Activated CD8-positive, alpha-beta memory T cell treated with anti-CD3 and anti-CD28 coated beads, Interleukin-2, amount 50 U/mL, for 1 hour (primary cell): ENCODE results near the gene NUDT16L1.

ENCODE experiments used
- DNase-seq: peaks from one replicate; pipeline ENCODE4 v3.0.0-alpha.2; 2020; ENCODE audit errors: extremely low read depth

The NUDT16L1 gene

DNA sequence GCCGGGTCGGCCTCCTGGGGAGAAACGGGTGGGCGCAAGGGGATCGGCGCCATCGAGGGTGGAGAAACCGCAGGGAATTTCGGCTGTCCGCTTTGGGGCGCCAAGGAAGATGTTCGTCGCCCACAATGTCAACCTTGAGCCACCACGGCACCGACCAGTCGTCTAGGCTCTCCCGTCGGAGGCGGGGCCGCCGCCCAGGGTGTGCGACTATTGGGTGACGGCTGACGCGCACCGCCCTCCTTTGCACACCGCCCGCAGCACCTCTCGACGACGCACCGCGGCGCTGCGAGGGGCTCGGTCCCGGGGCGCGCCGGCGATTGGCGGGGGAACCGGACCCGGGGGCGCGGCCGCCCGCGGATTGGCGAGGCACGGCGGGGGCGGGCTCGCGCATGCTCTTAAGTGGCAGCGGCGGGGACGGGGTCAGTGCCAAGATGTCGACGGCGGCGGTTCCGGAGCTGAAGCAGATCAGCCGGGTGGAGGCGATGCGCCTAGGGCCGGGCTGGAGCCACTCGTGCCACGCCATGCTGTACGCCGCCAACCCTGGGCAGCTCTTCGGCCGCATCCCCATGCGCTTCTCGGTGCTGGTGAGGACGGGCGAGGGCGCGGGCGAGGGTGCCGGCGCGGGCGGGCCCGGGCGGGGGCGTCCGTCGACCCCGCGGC is at the start of gene NUDT16L1:
Gene NUDT16L1 (plus strand): TSS at position 267 of the 660 bp plus-strand sequence. CDS start 165 bp downstream, at position 432.
- DNase-seq: peak; percentile 81

DNA sequence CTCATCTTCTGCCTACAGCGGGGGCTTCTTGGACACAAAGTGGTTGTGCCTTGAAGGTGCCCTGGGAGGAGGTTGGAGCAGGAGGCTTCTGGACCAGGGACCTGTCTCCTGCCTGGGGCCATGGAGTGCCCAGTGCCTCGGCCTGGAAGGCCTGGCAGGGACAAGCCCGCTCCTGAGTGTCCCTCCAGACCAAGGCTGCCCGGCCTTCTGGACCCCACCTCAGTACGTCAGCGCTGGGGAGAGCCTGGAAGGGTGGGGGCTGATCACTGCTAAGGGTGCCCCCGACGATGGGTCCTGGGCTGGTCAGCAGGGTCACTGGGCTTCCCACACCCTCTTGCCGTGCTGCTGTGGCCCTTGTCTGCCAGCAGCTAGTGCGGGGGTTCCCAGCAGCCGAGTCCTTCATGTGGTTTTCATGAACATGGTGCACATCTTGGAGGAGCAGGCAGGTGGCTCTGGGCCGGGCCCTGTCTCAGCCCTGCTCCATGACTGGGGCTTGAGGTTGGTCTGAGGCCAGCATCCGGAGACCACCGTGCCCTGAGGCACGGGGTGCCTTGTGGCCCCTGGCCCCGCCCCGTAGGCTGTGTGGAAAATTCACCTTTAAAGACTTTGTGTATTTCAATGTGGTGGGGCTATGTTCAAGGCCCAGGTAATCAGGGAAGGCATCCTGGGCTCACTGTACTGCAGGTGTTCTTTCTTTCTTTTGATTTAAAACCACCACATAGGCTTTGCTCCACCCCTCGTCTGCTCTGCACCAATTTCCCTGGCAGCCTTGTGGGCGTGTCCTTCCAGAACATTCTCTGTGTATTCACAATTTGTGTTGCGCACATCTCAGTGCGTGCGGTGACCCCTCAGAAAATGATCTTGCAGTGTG is 46.4 kb upstream of the NUDT16L1 start:
- no peak for DNase-seq

DNA sequence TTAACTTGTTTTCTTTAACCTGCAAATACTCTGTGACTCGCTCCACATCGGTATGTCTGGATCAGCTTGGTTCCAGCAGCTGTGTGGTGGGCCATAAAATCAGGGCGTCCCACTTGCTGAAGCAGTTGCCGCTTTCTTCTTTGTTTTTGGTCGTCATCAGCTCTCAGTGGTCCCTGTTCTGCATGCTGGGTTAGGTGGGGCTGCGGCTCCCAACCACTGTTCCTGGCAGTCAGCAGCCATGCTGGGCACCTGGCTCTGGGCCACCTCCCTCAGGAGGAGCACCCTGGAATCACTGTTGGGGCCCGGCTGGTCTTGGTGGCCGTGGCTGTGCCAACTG is 45.8 kb upstream of the NUDT16L1 start:
- no peak for DNase-seq

DNA sequence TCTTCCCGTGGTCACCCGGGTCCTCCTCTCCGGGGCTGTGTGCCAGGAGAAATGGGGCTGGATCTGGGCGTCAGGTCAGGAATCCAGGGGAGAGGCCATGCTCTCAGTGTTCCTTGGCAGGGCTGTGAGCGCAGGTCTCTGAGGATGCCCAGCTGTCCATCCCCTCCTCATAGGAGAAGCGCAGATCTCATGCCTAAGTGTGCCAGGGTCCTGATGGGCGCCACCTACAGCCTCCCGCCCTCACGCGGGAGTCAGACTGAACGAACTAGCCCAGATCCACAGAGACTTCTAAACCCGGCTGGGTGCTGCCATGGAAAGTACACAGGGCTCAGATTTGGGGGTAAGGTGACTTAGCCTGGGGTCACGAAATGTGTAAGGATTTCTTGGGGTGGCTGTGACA is 44.4 kb upstream of the NUDT16L1 start:
- DNase-seq: no peak

DNA sequence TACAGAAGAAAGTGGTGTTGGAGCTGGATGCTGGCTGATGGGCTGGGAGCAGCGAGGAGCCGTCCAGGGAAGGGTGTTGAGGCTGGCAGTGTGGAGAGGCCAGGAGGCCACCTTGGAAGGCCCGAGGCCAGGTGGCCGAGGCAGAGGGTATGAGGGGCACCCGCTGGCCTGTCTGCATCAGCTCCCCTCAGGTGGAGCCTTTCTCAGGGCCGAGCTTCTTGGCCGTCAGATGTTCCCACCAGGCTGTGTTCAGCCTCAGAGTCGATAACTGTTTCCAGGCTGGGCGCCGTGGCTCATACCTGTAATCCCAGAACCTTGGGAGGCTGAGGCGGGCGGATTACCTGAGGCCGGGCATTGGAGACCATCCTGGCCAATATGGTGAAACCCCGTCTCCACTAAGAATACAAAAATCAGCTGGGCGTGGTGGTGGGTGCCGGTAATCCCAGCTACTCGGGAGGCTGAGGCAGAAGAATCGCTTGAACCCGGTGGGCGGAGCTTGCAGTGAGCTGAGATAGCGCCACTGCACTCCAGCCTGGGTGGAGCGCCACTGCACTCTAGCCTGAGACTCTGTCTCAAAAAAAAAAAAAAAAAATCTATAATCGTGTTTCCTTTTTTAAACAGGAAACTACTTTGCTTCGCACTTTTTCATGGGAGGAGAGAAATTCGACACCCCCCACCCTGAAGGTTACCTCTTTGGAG is 43.5 kb upstream of the NUDT16L1 start:
- DNase-seq: no peak

DNA sequence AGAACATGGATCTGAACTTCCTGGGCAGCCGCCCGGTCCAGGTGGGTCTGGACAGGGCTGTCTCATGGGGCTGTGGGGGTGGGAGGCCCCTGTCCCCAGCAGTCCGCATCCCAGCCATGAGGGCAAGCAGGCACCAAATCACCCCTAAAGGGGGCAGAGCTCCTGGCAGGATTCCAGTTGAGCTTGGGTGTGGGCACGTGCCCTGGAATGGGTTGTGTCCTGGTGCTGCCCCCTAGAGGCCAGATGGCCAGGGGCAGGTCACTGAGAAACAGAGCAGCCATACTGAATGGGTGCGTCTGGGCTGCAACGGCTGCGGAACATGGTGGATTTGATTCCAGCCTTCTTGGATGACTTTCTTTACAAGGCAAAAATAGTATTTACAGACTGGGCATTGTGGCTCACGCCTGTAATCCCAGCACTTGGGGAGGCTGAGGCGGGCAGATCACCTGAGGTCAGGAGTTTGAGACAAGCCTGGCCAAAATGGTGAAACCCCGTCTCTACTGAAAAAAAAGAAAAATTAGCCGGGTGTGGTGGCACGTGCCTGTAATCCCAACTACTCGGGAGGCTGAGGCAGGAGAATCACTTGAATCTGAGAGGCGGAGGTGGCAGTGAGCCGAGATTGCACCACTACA is 42.8 kb upstream of the NUDT16L1 start:
- DNase-seq: peak; percentile 59

DNA sequence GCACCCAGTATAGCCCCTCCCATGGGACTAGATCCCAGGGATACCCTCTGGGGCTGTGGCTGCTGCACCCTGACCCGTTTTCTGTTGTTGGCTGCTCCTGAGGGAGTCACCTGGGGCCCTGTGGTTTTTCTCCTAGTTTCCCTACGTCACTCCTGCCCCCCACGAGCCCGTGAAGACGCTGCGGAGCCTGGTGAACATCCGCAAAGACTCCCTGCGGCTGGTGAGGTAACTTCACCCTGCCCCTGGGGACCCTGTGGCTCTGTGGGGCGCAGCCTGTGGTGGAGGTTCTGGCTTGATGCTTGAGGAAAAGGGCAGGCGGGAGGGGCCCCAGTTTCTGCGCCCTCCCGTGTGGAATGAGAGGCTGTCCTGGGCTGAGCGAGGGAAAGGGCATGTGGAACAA is 41.5 kb upstream of the NUDT16L1 start:
- no peak for DNase-seq

DNA sequence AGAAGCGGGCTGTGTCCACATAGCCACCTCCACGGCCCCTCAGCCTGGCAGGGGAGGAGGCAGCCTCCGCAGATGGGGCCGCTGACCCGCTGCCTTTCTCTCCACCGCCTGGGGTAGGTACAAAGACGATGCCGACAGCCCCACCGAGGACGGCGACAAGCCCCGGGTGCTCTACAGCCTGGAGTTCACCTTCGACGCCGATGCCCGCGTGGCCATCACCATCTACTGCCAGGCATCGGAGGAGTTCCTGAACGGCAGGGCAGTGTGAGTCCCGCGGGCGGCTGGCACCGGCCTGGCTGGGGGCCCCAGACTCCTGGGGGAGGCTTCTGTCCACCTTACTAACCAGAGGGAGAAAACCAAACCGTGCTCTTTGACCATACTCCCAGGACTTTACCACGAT is 40.8 kb upstream of the NUDT16L1 start:
- DNase-seq: no peak

DNA sequence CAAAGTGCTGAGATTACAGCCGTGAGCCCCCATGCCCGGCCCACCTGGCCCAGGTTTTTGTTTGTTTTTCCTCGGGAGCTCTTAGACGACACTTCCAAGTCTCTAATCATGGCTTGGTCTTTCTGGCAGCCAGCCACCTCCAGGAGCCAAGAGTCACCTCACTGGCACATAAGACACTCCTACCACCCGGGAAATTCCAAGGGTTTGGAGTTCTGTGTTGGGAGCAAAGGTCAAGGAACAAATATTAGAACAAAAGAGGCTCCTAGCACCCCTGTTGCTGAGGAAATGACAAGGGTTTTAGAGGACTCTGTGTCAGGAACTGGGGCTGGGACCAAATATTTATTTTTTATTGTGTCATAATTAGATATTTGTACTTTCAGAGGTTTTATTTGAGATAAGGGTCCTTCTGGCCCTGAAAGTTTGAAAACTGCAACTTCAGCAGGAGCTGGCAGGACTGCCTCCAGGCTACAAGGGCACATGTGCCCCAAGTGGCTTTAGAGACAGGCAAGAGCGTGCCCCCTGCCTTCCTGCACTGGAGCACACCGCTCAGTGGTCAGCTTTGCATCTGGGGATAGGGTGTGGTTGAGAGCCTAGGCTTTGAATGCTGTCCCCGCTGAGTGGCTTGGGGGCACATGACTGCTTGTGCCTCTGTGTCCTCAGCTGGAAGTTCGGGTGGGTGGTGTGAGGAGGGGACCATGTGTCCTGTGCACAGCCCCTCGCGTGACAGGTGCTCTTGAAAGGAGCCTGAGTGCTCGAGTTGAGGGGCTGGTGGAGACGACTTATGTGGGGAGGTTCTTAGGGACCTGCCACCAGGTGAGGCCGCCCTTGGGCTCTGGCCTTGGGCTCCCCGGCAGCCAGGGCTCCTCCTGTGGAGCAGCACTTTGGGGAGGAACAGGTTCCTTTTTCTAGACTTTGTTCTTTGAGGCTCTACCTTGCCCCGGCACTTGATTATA is 39.1 kb upstream of the NUDT16L1 start:
- no peak for DNase-seq

DNA sequence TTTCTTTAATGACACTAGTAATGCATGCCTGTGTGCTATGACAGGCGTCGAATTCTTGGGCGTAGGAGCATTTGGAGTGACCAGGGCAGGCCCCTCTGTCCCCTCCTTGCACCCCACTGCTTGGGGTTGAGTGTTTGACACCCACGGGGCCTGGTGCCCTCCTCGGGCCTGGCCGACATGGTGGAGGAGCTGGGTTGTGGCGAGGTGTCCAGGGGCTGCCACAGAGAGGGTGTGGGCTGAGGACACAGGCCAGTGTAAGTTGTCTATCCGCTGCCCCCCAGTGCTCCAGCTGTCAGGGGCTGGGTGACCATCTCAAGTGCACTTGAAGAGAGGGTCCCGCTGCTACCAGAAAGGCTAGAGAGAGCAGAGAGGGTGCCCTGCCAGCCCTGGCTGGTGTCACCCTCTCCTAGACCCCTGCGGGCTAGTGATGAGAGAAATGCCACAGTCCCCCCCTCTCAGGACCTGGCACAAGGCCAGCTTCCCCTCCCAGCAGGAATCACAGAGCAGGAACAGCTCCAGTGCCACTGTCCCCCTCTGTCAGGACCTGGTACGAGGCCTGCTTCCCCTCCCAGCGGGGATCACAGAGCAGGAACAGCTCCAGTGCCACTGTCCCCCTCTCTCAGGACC is 38.3 kb upstream of the NUDT16L1 start:
- DNase-seq: no peak

DNA sequence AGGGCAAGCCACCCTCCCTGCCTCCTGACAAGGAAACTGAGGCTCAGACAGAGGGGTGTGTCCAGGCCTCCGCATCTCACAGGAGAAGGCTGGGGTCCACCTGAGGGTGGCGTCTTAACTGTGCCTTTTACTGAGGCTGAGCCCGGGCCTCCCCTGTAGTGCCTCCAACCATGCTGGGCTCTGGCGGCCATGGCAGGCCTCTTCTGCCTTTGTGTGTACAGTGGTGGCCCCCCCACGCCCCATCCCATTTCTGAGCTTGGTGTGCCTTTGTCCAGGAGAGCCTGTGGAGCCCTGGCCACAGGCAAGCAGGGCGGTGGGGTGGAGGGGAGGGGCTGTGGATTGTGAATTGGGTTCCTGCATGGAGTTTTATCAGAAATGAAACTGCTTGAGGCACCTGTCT is 37.6 kb upstream of the NUDT16L1 start:
- DNase-seq: no peak

DNA sequence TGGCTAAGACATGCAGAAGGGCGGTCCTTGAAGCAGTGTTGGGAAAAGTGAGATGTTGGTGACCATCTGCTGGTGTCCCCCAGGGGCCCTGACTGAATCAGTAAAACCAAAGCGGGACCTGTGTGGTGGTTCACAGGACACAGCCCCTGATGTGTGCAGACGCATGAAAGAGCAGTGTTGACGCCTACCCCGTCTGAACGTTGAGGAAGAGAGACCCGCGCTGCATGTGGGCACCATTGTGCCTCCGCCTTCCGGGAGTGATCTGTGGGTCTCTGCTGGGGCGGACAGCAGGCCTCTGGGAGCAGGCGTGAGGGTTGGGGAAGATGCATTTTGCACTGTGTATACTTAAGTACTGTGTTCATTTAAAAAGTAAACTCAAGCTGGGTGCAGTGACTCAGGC is 37.1 kb upstream of the NUDT16L1 start:
- no peak for DNase-seq

DNA sequence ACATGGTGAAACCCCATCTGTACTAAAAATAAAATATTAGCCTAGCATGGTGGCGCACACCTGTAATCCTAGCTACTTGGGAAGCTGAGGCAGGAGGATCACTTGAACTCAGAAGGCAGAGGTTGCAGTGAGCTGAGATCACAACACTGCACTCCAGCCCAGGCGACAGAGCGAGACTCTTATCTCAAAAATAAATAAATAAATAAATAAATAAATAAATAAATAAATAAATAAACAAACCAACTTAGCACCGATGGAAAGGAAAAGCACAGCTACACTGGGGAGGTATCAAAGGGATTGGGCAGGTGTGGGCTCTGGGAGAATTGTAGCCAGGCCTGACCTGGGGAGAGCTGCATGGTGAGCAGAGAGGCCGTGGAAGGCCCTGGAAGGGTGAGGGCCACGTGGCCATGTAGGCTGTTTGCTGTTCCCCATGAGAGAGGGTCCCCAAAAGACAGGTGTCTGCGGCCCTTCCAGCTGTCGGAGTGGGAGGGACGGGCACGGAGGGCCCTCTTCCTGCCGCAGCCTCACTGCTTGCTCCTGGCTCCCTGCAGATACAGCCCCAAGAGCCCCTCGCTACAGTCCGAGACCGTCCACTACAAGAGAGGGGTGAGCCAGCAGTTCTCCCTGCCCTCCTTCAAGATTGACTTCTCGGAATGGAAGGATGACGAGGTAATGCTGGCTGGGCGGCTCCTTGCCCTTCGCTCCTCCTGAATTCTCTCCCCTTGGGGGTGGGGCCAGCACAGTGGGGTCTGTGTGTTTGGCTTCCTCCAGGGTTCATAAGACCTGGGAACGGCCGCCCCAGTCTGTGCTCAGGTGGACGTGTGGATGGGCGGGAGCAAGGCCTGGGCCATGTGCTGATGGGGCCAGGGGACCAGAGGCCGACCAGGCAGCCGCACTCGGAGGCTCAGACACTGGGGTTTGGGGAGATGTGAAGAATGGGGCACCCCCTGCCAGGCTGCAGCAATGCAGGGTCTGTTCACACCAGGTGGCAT is 36.4 kb upstream of the NUDT16L1 start:
- DNase-seq: no peak

DNA sequence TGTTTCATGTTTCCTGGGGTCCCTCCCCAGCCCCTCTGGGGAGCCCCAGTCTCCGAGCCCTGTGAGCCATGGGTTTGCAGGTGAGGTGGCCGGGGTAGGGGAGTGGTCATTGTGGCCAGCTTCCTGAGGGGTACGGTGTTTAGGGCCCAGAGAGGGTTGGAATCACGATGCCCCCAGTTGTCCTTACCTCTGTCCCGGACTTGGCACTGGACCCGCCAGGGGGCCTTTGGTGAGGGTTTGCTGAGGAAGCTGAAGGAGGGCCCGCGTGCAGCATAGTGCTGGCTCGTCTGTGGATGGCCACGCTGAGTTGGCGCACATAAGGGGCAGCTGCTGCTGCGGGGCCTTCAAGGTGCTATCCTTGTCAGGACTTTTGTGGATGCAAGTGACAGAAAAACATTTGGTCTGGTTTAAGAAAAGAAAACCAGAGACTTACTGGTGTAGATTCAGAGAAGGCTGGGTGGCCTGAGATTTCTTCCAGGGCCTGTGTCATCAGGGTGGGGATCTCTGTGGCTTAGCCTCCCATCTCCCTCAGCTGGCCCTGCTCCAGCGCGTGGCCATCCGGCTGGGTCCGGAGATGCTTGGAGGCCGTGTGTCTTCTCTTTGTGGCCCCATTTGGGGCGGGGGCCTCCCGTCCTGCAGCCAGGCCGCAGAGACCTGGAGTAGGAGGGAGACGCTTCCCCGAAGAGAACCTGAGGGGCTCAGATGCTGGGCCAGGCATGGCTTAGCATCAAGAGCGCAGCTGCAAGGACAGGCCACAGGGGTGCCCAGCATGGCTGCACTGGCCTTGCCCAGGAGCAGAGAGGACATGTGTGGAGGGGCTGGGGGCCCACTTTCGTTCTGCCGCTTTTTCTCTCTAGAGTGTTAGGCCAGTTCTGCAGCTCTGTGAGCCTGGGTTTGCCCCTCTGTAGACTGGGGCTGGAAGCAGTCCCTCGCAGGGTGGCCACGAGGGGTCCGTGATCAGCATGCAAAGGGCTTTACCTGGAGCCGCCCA is 33.7 kb upstream of the NUDT16L1 start:
- no peak for DNase-seq

DNA sequence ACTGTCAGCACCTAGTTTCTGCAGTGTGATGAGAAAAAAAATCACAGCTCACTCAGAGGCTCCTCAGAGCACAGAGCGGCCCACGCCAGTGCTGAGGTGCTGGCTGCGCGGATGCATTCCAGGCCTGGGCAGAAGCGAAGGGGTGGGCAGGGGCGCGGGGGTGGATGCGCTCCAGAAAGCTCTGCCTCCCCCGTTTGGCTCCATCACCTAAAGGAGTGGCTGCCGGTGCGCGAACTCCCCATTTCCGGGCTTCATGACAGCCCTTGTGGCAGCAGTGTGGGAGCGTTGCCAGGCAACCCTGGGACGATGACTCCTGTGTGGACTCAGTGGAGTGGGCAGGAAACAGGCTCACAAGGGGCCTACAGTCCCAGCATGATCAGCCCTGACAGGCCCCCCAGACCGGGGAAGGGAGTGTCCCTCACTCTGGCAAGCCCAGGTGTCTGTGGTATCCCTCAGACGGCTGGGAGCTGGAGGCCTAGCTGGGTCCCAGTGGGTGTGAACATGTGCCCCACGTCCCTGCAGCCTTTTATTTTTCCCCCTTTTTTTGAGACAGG is 32.8 kb upstream of the NUDT16L1 start:
- DNase-seq: peak; percentile 63

DNA sequence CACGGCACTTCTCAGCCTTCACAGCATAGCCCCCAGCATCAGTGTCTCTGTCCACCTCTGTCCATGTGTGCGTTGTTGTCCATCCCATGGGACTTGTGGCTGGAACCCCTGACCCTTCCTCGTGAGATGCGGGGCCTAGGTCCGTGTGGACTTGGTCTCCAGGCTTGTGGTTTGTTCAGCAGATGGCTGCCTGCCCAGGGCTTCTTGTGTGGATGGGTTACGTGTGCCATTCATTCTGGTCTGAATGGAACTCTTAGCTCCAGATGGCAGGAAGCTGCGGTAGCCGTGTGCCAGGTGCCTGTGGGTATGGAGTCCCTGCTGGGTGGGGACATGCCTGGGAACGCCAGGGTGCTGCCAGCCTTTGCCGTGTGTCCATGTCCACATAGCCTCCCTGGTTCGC is 31.7 kb upstream of the NUDT16L1 start:
- DNase-seq: no peak

DNA sequence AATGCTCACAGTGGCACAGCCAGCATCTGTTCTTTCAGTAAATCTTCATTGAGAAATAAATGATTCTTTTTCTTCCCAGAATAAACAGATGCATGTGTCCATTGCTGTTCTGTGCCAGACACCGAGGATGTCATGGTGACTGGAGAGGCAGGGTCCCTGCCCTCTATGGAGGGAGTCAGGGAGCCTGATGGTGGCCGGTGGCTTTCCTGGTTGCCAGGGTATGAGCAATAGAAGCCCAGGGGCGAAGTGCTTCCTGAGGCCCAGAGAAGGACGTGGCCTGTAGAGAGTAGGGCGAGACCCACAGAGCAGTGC is 29.9 kb upstream of the NUDT16L1 start:
- DNase-seq: no peak
